ENCODE data around the gene POU2F2. TPM values are rescaled to one million over a fixed set of nuclear protein-coding genes. Genes with fewer than 3 reads are reported as not detected.

Gene POU2F2
- total and polyA plus RNA-seq, 10 of the 15 experiments (the other 5 are each of a cell fraction or from before 2014, with no cell fraction given): 4.4 to 62.4 (median 37.9) TPM

DNA sequence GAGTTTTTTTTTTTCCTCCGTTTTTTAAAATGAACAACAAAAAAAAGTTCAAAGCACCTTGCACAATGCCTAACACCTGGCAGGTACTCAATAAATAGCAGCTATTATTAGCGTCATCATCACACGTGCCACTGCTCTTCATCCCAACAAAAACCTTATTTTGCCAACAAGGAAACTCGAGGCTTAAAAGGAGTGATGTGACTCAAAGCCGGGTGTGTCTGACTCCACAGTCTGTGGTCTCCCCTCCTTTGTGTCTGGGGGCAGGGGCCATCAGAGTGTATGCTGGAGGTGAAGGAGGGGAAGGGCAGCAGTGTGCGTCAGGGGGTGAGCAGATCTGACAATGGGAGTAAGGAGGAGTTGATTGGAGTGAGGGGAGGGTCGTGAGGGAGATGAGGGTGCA, 34.1 kb upstream of the POU2F2 start:
- Histone ChIP-seq H3K27me3 (replicated peaks in 1 of 2; ENCODE audit: control insufficient read depth in 2 of 2, insufficient read depth in 2 of 2, low read length in 1 of 2) (peaks cover 0 to 3% of the 10 kb centered on the region in 2 experiments; a peak in 3 of 4 replicates), H3K4me2 (ENCODE audit: control insufficient read depth, insufficient read depth) (no peak overlapping the region), H3K9me3 (replicated peaks; ENCODE audit: control insufficient read depth, insufficient read depth, low read length) (no peaks in the 10 kb centered on the region), H3K27ac (ENCODE audit: control insufficient read depth, insufficient read depth) (no peak overlapping the region), H3K9ac (ENCODE audit: control insufficient read depth, insufficient read depth, low read length) (no peak overlapping the region), H2AFZ (ENCODE audit: control insufficient read depth, low read depth, low read length) (no peak overlapping the region), H3K79me2 (ENCODE audit: control insufficient read depth, insufficient read depth, low read length) (no peaks in the 10 kb centered on the region), H3K4me3 (no peak overlapping the region), H3K4me1 (ENCODE audit: control insufficient read depth, insufficient read depth, low read length) (no peaks in the 10 kb centered on the region), H3K36me3 (ENCODE audit: control insufficient read depth in 2 of 2, insufficient read depth in 2 of 2, low read length in 1 of 2) (no peaks in the 10 kb centered on the region), H4K20me1 (ENCODE audit: control insufficient read depth, insufficient read depth) (no peaks in the 10 kb centered on the region)
- ATAC-seq (no peak), FAIRE-seq (no peak), DNase-seq (ENCODE audit: low read depth, low spot score) (no peak)
- TF ChIP-seq SMARCA5 (IDR thresholded peaks at IDR 0.05): no peak
- TF ChIP-seq, protein P1, sequence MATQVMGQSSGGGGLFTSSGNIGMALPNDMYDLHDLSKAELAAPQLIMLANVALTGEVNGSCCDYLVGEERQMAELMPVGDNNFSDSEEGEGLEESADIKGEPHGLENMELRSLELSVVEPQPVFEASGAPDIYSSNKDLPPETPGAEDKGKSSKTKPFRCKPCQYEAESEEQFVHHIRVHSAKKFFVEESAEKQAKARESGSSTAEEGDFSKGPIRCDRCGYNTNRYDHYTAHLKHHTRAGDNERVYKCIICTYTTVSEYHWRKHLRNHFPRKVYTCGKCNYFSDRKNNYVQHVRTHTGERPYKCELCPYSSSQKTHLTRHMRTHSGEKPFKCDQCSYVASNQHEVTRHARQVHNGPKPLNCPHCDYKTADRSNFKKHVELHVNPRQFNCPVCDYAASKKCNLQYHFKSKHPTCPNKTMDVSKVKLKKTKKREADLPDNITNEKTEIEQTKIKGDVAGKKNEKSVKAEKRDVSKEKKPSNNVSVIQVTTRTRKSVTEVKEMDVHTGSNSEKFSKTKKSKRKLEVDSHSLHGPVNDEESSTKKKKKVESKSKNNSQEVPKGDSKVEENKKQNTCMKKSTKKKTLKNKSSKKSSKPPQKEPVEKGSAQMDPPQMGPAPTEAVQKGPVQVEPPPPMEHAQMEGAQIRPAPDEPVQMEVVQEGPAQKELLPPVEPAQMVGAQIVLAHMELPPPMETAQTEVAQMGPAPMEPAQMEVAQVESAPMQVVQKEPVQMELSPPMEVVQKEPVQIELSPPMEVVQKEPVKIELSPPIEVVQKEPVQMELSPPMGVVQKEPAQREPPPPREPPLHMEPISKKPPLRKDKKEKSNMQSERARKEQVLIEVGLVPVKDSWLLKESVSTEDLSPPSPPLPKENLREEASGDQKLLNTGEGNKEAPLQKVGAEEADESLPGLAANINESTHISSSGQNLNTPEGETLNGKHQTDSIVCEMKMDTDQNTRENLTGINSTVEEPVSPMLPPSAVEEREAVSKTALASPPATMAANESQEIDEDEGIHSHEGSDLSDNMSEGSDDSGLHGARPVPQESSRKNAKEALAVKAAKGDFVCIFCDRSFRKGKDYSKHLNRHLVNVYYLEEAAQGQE (IDR thresholded peaks at IDR 0.05; ENCODE audit: low read depth, low read length): no peak
- TF ChIP-seq TARDBP (IDR thresholded peaks at IDR 0.05; ENCODE audit: borderline replicate concordance): no peak
- no peak for TF ChIP-seq ZBTB33 (IDR thresholded peaks at IDR 0.05)
- no peak for TF ChIP-seq HDGF (IDR thresholded peaks at IDR 0.05)
- no peak for TF ChIP-seq TCF3 (IDR thresholded peaks at IDR 0.05; ENCODE audit: borderline replicate concordance, insufficient read depth, low read depth, low read length)
- no peak for TF ChIP-seq ATF3 (IDR thresholded peaks at IDR 0.05; ENCODE audit: borderline replicate concordance, extremely low read depth, low read depth, low read length)
- TF ChIP-seq, protein P2, sequence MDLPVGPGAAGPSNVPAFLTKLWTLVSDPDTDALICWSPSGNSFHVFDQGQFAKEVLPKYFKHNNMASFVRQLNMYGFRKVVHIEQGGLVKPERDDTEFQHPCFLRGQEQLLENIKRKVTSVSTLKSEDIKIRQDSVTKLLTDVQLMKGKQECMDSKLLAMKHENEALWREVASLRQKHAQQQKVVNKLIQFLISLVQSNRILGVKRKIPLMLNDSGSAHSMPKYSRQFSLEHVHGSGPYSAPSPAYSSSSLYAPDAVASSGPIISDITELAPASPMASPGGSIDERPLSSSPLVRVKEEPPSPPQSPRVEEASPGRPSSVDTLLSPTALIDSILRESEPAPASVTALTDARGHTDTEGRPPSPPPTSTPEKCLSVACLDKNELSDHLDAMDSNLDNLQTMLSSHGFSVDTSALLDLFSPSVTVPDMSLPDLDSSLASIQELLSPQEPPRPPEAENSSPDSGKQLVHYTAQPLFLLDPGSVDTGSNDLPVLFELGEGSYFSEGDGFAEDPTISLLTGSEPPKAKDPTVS (IDR thresholded peaks at IDR 0.05; ENCODE audit: low read depth, low read length): no peak
- TF ChIP-seq, protein P3, sequence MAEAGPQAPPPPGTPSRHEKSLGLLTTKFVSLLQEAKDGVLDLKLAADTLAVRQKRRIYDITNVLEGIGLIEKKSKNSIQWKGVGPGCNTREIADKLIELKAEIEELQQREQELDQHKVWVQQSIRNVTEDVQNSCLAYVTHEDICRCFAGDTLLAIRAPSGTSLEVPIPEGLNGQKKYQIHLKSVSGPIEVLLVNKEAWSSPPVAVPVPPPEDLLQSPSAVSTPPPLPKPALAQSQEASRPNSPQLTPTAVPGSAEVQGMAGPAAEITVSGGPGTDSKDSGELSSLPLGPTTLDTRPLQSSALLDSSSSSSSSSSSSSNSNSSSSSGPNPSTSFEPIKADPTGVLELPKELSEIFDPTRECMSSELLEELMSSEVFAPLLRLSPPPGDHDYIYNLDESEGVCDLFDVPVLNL (IDR thresholded peaks at IDR 0.05; ENCODE audit: low read depth, low read length): no peak
- TF ChIP-seq MTA3 (IDR thresholded peaks at IDR 0.05; ENCODE audit: borderline replicate concordance, low read length): no peak
- TF ChIP-seq SUPT20H (IDR thresholded peaks at IDR 0.05; ENCODE audit: borderline replicate concordance, control insufficient read depth, low read depth, low read length): no peak
- no peak for TF ChIP-seq ZNF24 (IDR thresholded peaks at IDR 0.05)
- no peak for TF ChIP-seq PKNOX1 (IDR thresholded peaks at IDR 0.05)
- TF ChIP-seq MEF2A (IDR thresholded peaks at IDR 0.05; ENCODE audit: insufficient read depth, low read depth, low read length): no peak
- no peak for TF ChIP-seq RCOR1 (conservative IDR thresholded peaks at IDR 0.05; ENCODE audit: low read depth, low read length)
- intact Hi-C loops (cut with micrococcal nuclease; ENCODE audit: unreplicated experiment) (no loop called here), in situ Hi-C loops (cut with MboI) (no loop called here)
- ChIA-PET SMC1A (ENCODE audit: uncharacterized antibody, unreplicated experiment) (interaction anchor here (1.3 kb wide), 1 partner anchor 34 kb away, joined by 3 read pairs; the partner anchor contains the start of gene POU2F2), CTCF (no interaction called here), RAD21 (ENCODE audit: unreplicated experiment) (interaction anchor here (0.9 kb wide), 1 partner anchor 34 kb away, joined by 3 read pairs; the partner anchor contains the start of gene POU2F2), POLR2A (interaction anchor here (0.6 kb wide), 1 partner anchor 54 kb away, joined by 4 read pairs; no protein-coding TSS in a partner anchor)
- BruUV-seq (replicated peaks): no TSS peak
- 7% methylated on average over 7 of the region's 7 CpGs for WGBS (ENCODE audit: insufficient coverage, insufficient replicate concordance, low lambda C conversion rate, missing lambda C conversion rate)

Measured in GM12878 (cell line).